Activated CD8-positive, alpha-beta memory T cell treated with anti-CD3 and anti-CD28 coated beads, Interleukin-2, amount 10 ng/mL, durations not matched to agents 7 days and 5 days (primary cell): ENCODE measurements around the gene RAB7A. TPM values are rescaled to one million over a fixed set of nuclear protein-coding genes. Genes with fewer than 3 reads are reported as not detected.
A peak's percentile ranks its signal among the peaks of the same experiment; 100 is the strongest.
"Not testable (repeated sequence)": the region's sequence is repeated elsewhere in the genome, so short reads cannot be mapped to it uniquely, and the experiment has no call there.

ENCODE experiments used
- ATAC-seq: fragments of 150-1000 bp; cut with Tn5 transposase; one replicate; pipeline ENCODE4 v1.10.0; 2021; ENCODE audit warnings: moderate library complexity
- CTCF ChIA-PET: fragments of 350-600 bp; sonication (Branson Sonifier 250); formaldehyde crosslinking; loops from one replicate; lab custom pipeline; 2021; ENCODE audit warnings: antibody characterized with exemption; lab: Charles Lee
- DNase-seq: peaks from one replicate; pipeline ENCODE4 v3.0.0-alpha.2; 2020
- H3K27ac Mint-ChIP-seq: one replicate; pipeline ENCODE4 v1.8.0; 2021; ENCODE audit warnings: mild to moderate bottlenecking, mixed read lengths
- H3K27me3 Mint-ChIP-seq: one replicate; pipeline ENCODE4 v1.8.0; 2021; ENCODE audit warnings: mixed read lengths
- H3K36me3 Mint-ChIP-seq: one replicate; pipeline ENCODE4 v1.8.0; 2021; ENCODE audit warnings: mild to moderate bottlenecking, mixed read lengths
- H3K4me1 Mint-ChIP-seq: one replicate; pipeline ENCODE4 v1.8.0; 2021; ENCODE audit warnings: mixed read lengths
- H3K4me3 Mint-ChIP-seq: one replicate; pipeline ENCODE4 v1.8.0; 2021; ENCODE audit warnings: mild to moderate bottlenecking, moderate library complexity, mixed read lengths
- H3K9me3 Mint-ChIP-seq: one replicate; pipeline ENCODE4 v1.8.0; 2022; ENCODE audit warnings: low read depth, mixed read lengths
- total RNA-seq, 2 experiments: library from RNA; stranded (reverse); gene quantifications; one replicate each; pipeline ENCODE4 v1.2.3, GENCODE V29; 2021

Gene RAB7A
- total RNA-seq, 2 experiments from 2014 or later, result 184 to 238 TPM

DNA sequence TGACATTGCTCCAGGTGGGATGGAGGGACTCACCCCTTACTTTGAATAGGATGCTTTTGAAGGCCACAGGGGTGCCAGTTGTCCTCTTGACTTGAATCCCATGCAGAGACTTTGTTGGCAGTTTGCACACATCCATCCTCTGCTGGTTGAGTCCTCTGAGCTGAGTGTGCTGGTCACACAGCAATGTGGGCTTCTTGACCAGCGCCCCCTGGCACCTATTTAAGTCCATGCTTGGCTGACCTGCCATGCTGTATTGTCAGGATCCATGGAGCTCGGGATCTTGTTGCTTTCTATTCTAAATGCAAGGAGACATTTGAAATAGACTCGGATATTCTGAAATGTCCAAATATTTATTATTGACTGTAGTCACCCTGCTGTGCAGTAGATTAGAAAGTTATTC, 19.8 kb downstream of the RAB7A start:
- Mint-ChIP-seq H3K4me3 (no peak overlapping the region), H3K27ac (no peak overlapping the region), H3K4me1 (peaks cover 13% of the 10 kb centered on the region), H3K9me3 (peaks cover 4% of the 10 kb centered on the region), H3K27me3 (no peaks in the 10 kb centered on the region), H3K36me3 (peaks cover 59% of the 10 kb centered on the region)
- CTCF ChIA-PET, result interaction anchor here (1.6 kb wide), 1 partner anchor 9 kb away, joined by 3 read pairs; no protein-coding TSS in a partner anchor
- no peak for ATAC-seq
- DNase-seq, result no peak

DNA sequence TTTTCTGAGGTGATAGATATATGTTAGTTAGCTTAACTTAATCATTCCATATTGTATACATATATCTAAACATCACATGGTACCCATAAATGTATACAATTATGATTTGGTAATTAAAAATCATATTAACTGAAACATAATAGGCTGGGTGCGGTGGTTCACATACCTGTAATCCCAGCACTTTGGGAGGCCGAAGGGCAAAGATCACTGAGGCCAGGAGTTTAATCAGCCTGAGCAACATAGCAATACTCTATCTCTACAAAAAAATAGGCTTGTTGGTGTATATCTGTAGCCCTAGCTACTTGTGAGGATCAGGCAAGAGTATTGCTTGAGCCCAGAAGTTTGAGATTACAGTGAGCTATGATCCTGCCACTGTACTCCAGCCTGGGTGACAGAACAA, 20.9 kb downstream of the RAB7A start:
- no peak overlapping the region for H3K27ac Mint-ChIP-seq
- peaks cover 18% of the 10 kb centered on the region for H3K4me1 Mint-ChIP-seq
- H3K36me3 Mint-ChIP-seq, result peaks cover 60% of the 10 kb centered on the region
- no peak overlapping the region for H3K4me3 Mint-ChIP-seq
- CTCF ChIA-PET, result no interaction called here
- DNase-seq (no peak), ATAC-seq (no peak)
- no peaks in the 10 kb centered on the region for H3K27me3 Mint-ChIP-seq
- H3K9me3 Mint-ChIP-seq, result peaks cover 3% of the 10 kb centered on the region

DNA sequence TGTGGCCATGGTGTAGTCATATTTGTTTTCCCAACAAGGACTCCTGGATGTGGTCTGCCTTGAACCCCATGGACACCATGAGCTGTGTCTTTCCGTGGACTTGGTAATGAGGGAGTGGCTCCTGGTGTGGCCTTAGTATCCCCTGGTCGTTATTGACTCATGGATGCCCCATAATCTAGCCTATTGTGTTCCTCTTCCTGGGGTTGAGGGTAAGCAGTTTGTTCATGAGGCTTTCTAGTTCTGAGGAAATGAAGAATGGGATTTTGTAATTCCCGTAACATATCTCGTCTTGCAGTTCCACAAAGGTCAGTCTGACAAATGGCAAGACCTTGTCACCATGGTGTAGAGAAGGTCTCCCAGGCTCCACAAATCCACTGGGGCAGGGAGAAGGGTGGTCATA, 22.6 kb downstream of the RAB7A start:
- DNase-seq (no peak), ATAC-seq (no peak)
- H3K4me3 Mint-ChIP-seq, result no peak overlapping the region
- no peak overlapping the region for H3K27ac Mint-ChIP-seq
- no peaks in the 10 kb centered on the region for H3K27me3 Mint-ChIP-seq
- CTCF ChIA-PET, result no interaction called here
- H3K4me1 Mint-ChIP-seq, result peaks cover 30% of the 10 kb centered on the region
- no peaks in the 10 kb centered on the region for H3K9me3 Mint-ChIP-seq
- H3K36me3 Mint-ChIP-seq, result peaks cover 55% of the 10 kb centered on the region

DNA sequence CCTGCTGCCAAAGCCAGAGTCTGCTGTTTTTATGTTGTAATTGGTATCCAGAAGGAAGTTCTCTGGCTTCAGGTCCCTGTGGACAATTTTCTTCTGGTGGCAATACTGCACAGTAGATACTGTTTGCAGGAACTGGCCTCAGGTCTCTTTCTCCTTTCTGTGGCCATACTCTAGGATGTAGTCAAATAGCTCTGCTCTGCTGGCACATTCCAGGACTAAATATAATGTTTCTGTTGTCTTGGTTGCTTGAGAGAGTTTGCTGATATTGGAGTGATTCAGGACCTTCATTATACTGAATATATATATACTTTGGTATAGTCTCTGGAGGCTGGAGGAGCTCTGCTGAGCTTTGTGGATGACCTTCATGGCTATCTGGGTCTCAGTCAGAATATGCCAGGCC, 23.1 kb downstream of the RAB7A start:
- Mint-ChIP-seq H3K4me1 (peaks cover 35% of the 10 kb centered on the region), H3K4me3 (no peak overlapping the region), H3K36me3 (peaks cover 52% of the 10 kb centered on the region), H3K9me3 (no peaks in the 10 kb centered on the region), H3K27ac (no peak overlapping the region), H3K27me3 (no peaks in the 10 kb centered on the region)
- no peak for DNase-seq
- ATAC-seq, result no peak
- CTCF ChIA-PET, result no interaction called here

DNA sequence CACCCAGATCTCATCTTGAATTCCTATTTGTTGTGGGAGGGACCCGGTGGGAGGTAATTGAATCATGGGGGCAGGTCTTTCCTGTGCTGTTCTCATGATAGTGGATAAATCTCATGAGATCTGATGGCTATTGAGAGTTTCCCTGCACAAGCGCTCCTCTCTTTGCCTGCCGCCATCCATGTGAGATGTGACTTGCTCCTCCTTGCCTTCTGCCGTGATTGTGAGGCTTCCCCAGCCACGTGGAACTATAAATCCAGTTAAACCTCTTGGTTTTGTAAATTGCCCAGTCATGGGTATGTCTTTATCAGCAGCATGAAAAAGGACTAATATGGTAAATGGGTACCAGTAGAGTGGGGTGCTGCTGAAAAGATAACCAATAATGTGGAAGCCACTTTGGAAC, 23.6 kb downstream of the RAB7A start:
- H3K4me3 Mint-ChIP-seq, CTCF ChIA-PET, DNase-seq, ATAC-seq, H3K27me3 Mint-ChIP-seq, H3K9me3 Mint-ChIP-seq, H3K27ac Mint-ChIP-seq: not testable (repeated sequence)
- peaks cover 40% of the 10 kb centered on the region for H3K4me1 Mint-ChIP-seq
- peaks cover 55% of the 10 kb centered on the region for H3K36me3 Mint-ChIP-seq

DNA sequence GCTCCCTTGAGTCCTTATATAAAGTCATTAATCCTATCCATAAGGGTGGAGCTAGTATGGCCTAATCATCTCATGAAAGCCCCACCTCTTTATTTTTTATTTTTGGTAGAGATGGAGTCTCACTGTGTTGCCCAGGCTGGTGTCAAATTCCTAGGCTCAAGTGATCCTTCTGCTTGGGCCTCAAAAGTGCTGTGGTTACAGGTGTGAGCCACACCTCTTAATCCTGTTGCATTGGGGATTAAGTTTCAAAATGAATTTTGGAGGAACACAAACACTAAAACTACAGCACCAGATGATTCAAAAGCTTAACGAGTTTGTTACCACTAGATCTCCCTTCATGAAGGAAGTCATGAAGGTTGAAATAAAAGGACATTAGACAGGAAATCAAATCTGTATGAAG, 27.7 kb downstream of the RAB7A start:
- no peaks in the 10 kb centered on the region for H3K9me3 Mint-ChIP-seq
- peaks cover 39% of the 10 kb centered on the region for H3K4me1 Mint-ChIP-seq
- DNase-seq (no peak), ATAC-seq (peak; percentile 53)
- H3K36me3 Mint-ChIP-seq, result peaks cover 47% of the 10 kb centered on the region
- no peak overlapping the region for H3K27ac Mint-ChIP-seq
- CTCF ChIA-PET, result interaction anchor here (1.1 to 1.3 kb wide), 2 partner anchors 8 to 42 kb away, joined by 3 read pairs; no protein-coding TSS in a partner anchor
- no peaks in the 10 kb centered on the region for H3K27me3 Mint-ChIP-seq
- no peak overlapping the region for H3K4me3 Mint-ChIP-seq

DNA sequence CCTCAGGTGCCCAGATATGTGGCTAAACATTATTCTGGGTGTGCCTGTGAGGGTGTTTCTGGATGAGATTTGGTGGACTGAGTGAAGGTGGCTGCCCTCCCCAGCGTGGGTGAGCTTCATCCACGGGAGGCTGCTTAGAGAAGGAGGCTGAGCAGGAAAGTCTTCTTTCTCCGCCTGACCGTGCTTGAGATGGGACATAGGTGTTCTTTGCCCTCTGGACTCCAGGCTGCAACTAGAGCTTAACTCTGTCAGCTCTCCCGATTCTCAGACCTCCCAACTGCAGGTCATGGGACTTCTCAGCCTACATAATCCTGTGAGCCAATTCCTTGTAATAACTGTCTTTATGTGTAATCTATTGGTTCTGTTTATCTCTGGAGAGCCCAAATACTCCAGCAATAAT, 34.1 kb downstream of the RAB7A start:
- DNase-seq (no peak), ATAC-seq (no peak)
- CTCF ChIA-PET, result interaction anchor here (2.2 kb wide), 1 partner anchor 10 kb away, joined by 8 read pairs; no protein-coding TSS in a partner anchor
- Mint-ChIP-seq H3K9me3 (no peaks in the 10 kb centered on the region), H3K4me3 (no peak overlapping the region), H3K36me3 (peaks cover 21% of the 10 kb centered on the region), H3K4me1 (peaks cover 26% of the 10 kb centered on the region), H3K27ac (no peak overlapping the region), H3K27me3 (no peaks in the 10 kb centered on the region)

DNA sequence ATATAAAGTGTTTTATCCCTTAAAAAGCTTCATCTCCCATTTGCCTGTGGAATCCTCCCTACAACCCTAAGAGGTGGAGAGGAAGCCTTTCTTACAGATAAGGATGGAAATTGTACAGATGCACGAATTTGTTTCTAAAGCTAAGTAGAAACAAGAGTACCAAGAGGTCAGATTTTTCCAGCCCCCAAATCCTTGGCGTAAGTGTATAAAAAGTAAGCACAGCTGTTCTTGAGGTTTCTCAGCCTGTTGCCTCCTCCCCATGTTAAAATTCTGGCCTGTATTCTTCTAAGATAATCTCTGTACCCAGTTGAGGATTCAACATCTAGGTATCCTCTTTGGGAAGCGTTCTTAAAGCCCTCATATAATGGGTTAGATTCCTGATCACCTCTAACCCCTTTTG, 34.9 kb downstream of the RAB7A start:
- Mint-ChIP-seq H3K27me3 (no peaks in the 10 kb centered on the region), H3K4me1 (peaks cover 29% of the 10 kb centered on the region), H3K9me3 (no peaks in the 10 kb centered on the region), H3K4me3 (no peak overlapping the region), H3K27ac (no peak overlapping the region), H3K36me3 (peaks cover 23% of the 10 kb centered on the region)
- ATAC-seq (no peak), DNase-seq (no peak)
- CTCF ChIA-PET, result interaction anchor here (1.1 kb wide), 1 partner anchor 25 kb away, joined by 3 read pairs; no protein-coding TSS in a partner anchor

DNA sequence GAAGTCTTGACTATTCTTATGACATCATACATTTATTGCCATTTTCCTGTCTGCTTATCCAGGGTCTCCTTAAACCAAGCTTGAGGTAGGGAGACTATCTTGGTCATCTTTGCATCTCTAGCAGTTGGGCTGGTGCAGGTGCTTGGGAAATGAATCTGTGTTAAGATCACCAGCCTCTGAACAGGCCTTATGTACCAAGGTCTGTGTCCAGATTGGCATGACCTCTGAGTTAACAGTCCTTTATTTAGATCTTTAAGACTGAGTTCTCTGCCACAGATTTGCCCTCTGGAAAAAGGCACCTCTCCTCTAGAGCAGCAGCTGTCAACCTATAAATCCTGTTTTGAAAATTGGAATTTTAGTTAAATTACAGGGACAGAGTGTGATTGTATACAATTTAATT, 35.4 kb downstream of the RAB7A start:
- Mint-ChIP-seq H3K27me3 (no peaks in the 10 kb centered on the region), H3K27ac (no peak overlapping the region), H3K36me3 (peaks cover 27% of the 10 kb centered on the region), H3K4me3 (no peak overlapping the region), H3K4me1 (peaks cover 33% of the 10 kb centered on the region), H3K9me3 (no peaks in the 10 kb centered on the region)
- CTCF ChIA-PET, result interaction anchor here (1.1 to 2.2 kb wide), 2 partner anchors 9 to 26 kb away, joined by 3 to 7 read pairs; no protein-coding TSS in a partner anchor
- ATAC-seq, result no peak
- no peak for DNase-seq

DNA sequence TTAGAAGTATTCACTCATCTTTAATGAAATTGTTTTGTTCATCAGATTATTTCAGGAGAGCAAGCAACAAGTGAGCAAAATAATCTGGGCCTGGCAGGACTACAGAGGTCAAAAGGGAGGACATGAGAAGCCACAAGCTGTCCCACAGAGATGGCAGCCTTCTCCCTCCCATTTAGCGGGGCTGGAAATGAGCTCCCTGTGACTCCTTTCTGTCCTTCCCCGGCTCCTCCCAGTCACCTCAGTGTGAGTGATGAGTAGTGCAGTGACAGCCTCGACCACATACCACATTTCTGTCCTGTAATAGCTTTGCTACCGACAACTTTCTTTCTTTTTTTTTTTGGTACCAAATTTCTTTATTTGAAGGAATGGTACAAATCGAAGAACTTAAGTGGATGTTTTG, 38.0 kb downstream of the RAB7A start:
- H3K4me1 Mint-ChIP-seq, result peaks cover 43% of the 10 kb centered on the region
- no peak overlapping the region for H3K27ac Mint-ChIP-seq
- no peak overlapping the region for H3K4me3 Mint-ChIP-seq
- peak; percentile 71 for DNase-seq
- CTCF ChIA-PET, result interaction anchor here (0.6 to 2.4 kb wide), 2 partner anchors 30 to 83 kb away, joined by 3 to 7 read pairs; no protein-coding TSS in a partner anchor
- H3K36me3 Mint-ChIP-seq, result peaks cover 24% of the 10 kb centered on the region
- peak; percentile 95 for ATAC-seq
- H3K9me3 Mint-ChIP-seq, result no peaks in the 10 kb centered on the region
- no peaks in the 10 kb centered on the region for H3K27me3 Mint-ChIP-seq

DNA sequence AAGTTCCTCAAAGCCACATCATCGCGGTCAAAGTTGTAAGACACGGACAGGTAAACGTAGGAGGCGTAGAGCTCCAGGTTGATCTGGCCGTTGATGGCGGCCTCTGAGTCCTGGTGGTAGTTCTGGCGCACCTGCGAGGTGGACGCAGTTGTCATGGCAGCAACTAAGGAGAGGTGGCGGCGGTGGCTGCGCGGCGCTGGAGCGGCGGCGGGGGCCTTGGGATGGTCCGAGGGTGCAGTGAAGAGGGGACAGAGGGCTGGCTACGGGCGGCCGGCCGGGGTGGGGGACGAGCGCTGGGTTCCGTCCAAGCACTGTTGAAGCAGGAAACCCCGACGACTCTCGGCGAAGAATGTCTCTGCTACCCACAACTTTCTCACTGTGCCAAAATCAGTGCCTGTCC, 38.9 kb downstream of the RAB7A start:
- H3K4me1 Mint-ChIP-seq, result peaks cover 43% of the 10 kb centered on the region
- H3K27ac Mint-ChIP-seq, result no peak overlapping the region
- DNase-seq (no peak), ATAC-seq (no peak)
- peaks cover 20% of the 10 kb centered on the region for H3K36me3 Mint-ChIP-seq
- H3K9me3 Mint-ChIP-seq, result no peaks in the 10 kb centered on the region
- CTCF ChIA-PET, result interaction anchor here (2.4 kb wide), 1 partner anchor 84 kb away, joined by 7 read pairs; no protein-coding TSS in a partner anchor
- H3K27me3 Mint-ChIP-seq, result no peaks in the 10 kb centered on the region
- H3K4me3 Mint-ChIP-seq, result no peak overlapping the region

DNA sequence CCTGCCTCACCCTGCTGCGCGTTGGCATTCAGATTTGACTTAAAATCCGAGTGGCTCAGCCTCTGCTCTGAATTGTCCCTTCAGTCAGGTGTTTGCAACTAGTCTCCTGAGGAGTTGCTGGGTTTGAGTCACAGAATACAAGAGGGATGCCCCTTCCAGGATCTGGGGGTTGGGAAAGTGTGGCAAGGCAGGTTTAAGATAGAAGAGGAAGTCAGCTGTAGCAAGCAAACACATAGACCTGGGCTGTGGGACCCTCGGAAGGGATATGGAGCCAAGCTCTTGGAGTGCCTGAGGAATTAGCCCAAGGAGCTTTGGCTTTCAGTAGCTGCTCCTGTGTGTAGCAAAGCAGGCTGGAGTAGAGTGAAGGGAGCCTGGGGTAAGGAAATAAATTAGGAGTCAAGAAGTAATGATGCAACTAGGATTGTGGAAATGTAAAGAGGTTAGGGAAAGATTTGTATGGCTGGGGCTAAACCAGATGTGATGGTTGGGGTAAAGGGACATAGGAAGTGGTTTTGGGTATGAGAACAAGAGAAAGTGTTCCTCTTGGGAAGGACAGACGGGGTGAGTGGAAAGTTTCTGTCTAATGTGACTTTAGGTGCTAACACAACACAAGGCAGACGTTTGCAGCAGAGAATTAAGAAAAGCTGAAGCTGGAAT, 41.2 kb downstream of the RAB7A start:
- Mint-ChIP-seq H3K36me3 (peaks cover 26% of the 10 kb centered on the region), H3K4me3 (no peak overlapping the region), H3K27me3 (no peaks in the 10 kb centered on the region), H3K4me1 (peaks cover 48% of the 10 kb centered on the region), H3K9me3 (no peaks in the 10 kb centered on the region), H3K27ac (no peak overlapping the region)
- ATAC-seq (no peak), DNase-seq (no peak)
- CTCF ChIA-PET, result no interaction called here

DNA sequence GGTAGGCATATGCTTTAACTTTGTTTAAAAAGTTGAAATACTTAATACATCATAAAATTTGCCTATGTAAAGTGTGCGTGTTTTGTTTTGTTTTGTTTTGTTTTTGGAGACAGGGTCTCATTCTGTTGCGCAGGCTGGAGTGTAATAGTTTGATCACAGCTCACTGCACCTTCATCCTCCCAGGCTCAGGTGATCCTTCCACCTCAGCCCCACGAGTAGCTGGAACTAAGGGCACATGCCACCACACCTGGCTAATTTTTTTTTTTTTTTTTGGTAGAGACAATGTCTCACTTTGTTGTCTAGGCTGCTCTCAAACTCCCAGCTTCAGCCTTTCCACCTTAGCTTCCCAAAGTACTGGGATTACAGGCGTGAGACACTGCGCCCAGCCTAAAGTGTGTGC, 42.5 kb downstream of the RAB7A start:
- CTCF ChIA-PET, result interaction anchor here (0.8 to 1.0 kb wide), 2 partner anchors 77 to 79 kb away, joined by 3 read pairs; no protein-coding TSS in a partner anchor

DNA sequence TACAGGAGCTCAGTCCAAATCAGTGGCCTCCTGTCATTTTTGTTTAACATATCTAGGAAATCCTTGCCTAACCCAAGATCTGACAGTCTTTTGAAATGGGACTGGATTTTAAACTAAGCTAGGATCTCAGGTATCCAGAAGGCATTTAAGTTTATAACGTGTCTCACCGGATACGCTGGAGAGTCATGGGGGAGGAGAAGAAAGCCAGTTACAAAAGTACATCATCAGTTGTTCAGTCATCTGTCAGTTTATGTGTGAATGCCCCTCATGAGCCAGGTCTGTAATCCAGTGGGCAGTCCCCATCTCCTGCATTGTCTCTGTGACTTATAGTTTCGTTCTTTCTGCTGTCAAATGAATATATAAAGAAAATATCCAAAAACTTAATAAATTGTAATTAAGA, 44.4 kb downstream of the RAB7A start:
- Mint-ChIP-seq H3K4me3 (no peak overlapping the region), H3K27me3 (no peaks in the 10 kb centered on the region), H3K4me1 (peaks cover 38% of the 10 kb centered on the region), H3K9me3 (peaks cover 2% of the 10 kb centered on the region), H3K36me3 (peaks cover 27% of the 10 kb centered on the region), H3K27ac (no peak overlapping the region)
- DNase-seq (no peak), ATAC-seq (no peak)
- CTCF ChIA-PET, result interaction anchor here (1.0 to 2.5 kb wide), 4 partner anchors 11 to 153 kb away, joined by 3 to 8 read pairs (median 4); no protein-coding TSS in a partner anchor

More for the DNA sequence above, 42.5 kb downstream of the RAB7A start:
- DNase-seq, result no peak
- H3K4me3 Mint-ChIP-seq, result no peak overlapping the region
- peaks cover 44% of the 10 kb centered on the region for H3K4me1 Mint-ChIP-seq
- no peak overlapping the region for H3K27ac Mint-ChIP-seq
- H3K9me3 Mint-ChIP-seq, result no peaks in the 10 kb centered on the region
- no peaks in the 10 kb centered on the region for H3K27me3 Mint-ChIP-seq
- no peak for ATAC-seq
- peaks cover 31% of the 10 kb centered on the region for H3K36me3 Mint-ChIP-seq
